GM18951 (cell line): ENCODE data around the gene SCARB1.

Experiments used
- POLR2A ChIP-seq: IDR thresholded peaks from 4 replicates; pipeline ENCODE4 v1.6.1; 2011; ENCODE audit warnings: mild to moderate bottlenecking; ENCODE audit not compliant: insufficient read length, insufficient read depth; ENCODE audit errors: extremely low read depth
- in situ Hi-C: fragments of 300-500 bp; cut with MboI; formaldehyde crosslinking; loops from one replicate; pipeline ENCODE4 v1.12.0; 2022; ENCODE audit warnings: low sequenced_read_pairs, mixed read lengths, inconsistent platforms; ENCODE audit not compliant: unreplicated experiment

Gene SCARB1

GRCh38 chr12:124732275-124733075 lies 131.2 kb downstream of the SCARB1 start:
- no peak for TF ChIP-seq POLR2A

GRCh38 chr12:124731869-124732268 lies 131.8 kb downstream of the SCARB1 start:
- no peak for TF ChIP-seq POLR2A
- in situ Hi-C loops = no loop called here

More at GRCh38 chr12:124732275-124733075, 131.2 kb downstream of the SCARB1 start:
- in situ Hi-C loops = no loop called here

GRCh38 chr12:124730455-124730932 lies 133.2 kb downstream of the SCARB1 start:
- in situ Hi-C loops = no loop called here
- TF ChIP-seq POLR2A = no peak

- in situ Hi-C loops = no loop called here
These were observed 135.7 kb downstream of the SCARB1 start for GRCh38 chr12:124727922-124728321.

GRCh38 chr12:124727264-124727800 lies 136.3 kb downstream of the SCARB1 start:
- in situ Hi-C loops = no loop called here
- TF ChIP-seq POLR2A = no peak

More at GRCh38 chr12:124727922-124728321, 135.7 kb downstream of the SCARB1 start:
- TF ChIP-seq POLR2A = no peak
